WI38 (cell line): ENCODE results near the gene NUDCD3.

Experiments used
- H3K4me3 ChIP-seq: 2 replicates; pipeline ENCODE4 v1.5.1; 2011; ENCODE audit warnings: low read depth, mild to moderate bottlenecking, control low read depth, low read length
- TF ChIP-seq, protein P1 (sequence below): IDR thresholded peaks from 2 replicates; pipeline ENCODE4 v1.5.1; 2012; ENCODE audit warnings: low read depth, mild to moderate bottlenecking, control low read depth, low read length

The NUDCD3 gene

DNA sequence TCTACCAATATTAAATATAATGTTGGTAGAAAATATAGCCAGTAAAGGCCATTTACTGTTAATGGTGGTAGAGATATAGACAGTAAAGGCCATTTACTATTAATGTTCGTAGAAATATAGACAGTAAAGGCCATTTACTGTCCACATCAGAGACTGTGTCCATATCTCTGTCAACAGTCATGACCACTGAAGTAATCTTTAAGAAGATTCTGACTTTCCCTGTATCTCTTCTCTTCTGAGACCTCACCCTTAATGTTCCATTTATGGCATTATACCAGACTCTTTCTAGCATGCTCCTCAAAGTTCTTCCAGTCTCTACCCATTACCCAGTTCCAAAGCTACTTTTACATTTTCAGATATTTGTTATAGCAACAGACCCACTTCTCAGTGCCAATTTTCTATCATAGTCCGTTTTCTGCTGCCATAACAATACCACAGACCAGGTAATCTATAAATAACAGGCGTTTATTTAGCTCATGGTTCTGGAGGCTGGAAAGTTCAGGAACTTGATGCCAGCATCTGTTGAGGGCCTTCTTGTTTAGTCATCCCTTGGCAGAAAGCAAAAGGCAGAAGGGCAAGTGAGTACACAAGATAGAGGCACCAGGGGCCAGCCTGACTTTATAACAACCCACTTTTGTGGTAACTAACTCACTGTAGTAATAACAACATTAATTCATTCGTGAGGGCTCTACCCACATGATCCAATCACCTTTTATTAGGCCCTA is 7.9 kb upstream of the NUDCD3 start:
- no peak overlapping the region for H3K4me3 ChIP-seq
- TF ChIP-seq, protein P1, sequence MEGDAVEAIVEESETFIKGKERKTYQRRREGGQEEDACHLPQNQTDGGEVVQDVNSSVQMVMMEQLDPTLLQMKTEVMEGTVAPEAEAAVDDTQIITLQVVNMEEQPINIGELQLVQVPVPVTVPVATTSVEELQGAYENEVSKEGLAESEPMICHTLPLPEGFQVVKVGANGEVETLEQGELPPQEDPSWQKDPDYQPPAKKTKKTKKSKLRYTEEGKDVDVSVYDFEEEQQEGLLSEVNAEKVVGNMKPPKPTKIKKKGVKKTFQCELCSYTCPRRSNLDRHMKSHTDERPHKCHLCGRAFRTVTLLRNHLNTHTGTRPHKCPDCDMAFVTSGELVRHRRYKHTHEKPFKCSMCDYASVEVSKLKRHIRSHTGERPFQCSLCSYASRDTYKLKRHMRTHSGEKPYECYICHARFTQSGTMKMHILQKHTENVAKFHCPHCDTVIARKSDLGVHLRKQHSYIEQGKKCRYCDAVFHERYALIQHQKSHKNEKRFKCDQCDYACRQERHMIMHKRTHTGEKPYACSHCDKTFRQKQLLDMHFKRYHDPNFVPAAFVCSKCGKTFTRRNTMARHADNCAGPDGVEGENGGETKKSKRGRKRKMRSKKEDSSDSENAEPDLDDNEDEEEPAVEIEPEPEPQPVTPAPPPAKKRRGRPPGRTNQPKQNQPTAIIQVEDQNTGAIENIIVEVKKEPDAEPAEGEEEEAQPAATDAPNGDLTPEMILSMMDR = no peak

DNA sequence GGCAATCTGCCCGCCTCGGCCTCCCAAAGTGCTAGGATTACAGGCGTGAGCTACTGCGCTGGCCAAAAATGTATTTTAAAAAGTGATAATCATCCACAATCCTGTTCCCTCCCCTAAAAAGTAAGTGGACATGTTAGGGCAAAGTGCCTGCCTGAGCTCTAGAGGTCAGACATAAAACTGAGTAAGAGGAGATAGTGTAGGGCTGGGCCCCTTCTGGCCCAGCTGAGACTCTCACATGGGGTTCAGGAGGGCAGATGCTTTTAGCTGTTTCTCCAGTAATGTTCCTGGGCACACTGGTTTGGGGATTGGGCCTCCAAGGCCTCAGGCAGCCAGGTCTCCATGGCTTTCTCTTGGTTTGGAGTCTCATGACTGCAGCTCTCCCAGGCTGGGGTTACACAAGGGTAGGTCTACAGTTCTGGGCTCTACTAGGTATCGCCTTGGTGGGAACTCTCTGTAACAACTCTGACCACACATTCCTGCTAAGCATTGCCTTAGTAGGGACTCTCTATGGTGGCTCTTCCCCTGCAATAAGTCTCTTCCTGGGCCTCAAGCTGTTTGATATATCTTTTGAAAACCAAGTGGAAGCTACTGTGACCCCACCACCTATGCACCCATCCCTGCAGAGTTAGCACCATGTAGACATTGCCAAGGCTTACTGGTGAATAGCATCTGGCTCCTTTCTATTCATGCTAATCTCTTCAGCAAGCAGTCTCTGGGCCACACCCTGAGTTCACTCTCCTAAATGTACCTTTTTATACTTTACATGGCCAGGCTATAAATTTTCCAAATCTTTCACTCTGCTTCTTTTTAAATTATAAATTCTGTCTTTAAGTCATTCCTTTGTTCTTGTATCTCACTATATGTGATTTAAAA is 6.9 kb upstream of the NUDCD3 start:
- no peak overlapping the region for H3K4me3 ChIP-seq
- TF ChIP-seq, protein P1 = no peak

DNA sequence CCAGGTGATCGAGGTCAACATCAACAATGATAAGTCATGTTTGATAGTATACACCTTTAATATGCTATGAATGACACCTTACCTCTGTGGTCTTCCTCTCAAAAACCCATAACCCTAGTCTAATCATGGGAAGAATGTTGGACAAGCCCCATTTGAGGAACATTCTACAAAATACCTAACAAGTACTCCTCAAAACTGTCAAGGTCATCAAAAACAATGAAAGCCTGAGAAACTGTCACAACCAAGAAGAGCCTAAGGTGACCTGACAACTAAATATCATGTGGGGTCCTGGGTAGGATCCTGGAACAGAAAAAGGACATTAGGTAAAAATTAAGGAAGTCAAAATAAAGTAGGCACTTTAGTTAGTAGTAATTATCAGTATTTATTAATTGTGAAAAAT is 5.9 kb upstream of the NUDCD3 start:
- TF ChIP-seq, protein P1 = no peak
- no peak overlapping the region for H3K4me3 ChIP-seq

DNA sequence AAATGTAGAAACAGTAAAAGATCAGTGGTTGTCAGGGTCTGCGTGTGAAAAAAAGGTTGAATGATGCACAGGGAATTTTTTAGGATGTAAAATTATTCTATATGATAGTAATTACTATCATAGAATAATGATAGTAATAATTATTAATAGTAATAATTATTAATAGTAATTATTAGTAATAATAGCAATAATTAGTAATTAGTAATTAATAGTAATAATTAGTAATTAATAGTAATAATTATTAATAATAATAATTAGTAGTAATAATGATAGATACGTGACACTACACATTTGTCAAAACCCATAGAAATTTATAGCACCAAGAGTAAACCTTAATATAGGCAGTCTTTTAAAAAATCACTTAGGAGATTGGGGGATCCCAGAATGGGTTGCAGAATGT is 4.5 kb upstream of the NUDCD3 start:
- no peak overlapping the region for H3K4me3 ChIP-seq
- TF ChIP-seq, protein P1 = no peak

DNA sequence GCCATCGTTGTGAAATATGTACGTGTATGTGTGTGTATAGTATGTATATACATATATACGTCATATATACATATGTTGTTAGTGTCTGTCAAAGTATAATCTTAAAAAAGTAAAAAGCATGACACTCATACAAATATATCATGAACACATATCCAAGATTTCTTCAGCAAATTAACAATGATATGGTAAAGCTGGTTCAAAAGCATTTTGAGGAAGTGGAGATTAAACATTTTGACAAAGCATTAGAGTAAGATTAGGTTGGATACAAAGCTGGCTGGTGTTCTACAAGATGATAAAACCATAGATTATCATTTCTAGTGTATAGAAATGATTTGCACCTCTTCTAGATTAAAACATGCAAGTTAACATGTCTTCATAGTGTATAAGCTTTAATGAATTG is 771 bp upstream of the NUDCD3 start:
- peak overlapping the region; percentile 92 for H3K4me3 ChIP-seq
- TF ChIP-seq, protein P1 = no peak

DNA sequence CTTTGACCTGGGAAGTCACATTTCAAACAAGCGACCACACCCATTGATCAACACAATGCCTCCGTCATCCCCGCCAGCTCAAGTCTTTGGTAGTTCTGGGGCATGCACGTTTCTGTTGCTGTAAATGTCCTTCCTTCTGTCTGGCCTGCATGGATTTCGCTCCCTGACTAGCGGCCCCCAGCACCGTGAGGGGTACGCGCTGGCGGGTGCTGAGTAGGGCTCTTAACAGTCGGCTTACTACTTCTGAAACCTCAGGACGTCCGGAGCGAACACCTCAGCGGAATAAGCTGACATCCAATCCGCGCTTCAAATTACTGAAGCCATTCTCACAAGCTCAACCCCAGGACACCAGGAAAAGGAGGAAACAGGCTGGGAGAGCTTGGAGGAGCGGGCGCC is 505 bp downstream of the NUDCD3 start:
- TF ChIP-seq, protein P1 = no peak
- H3K4me3 ChIP-seq = peak overlapping the region; percentile 92

DNA sequence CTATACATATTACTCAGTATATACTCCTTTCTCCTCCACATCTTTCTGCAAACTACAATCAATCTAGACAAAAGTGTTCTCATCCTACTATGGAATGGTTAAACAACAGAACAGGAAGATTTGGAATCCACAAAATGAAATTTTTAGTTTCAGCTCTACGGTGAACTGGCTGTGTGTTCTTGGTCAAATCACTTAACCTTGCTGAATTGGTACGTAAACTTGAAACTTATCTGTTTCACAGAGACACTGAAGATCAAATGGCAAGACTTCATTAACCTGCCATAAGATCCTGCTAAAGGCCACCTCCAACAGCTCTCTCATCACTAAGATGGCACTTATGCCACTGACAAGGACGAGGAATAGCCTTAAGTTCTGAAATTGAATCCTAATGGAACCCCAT is 1.5 kb downstream of the NUDCD3 start:
- peak overlapping the region; percentile 92 for H3K4me3 ChIP-seq

More for the DNA sequence above, 1.5 kb downstream of the NUDCD3 start:
- TF ChIP-seq, protein P1 = no peak
